Mesenchymal stem cell (in vitro differentiated cells and primary cell): ENCODE results near the gene GRIK2.

ENCODE experiments used
- DNase-seq: peaks from one replicate; pipeline ENCODE4 v3.0.0-alpha.2; 2013
- H2AFZ ChIP-seq: one replicate; pipeline ENCODE4 v1.6.1; 2013; ENCODE audit warnings: low read depth, mild to moderate bottlenecking, control low read depth, inconsistent platforms, low read length, moderate library complexity
- H2AK5ac ChIP-seq: 2 replicates; pipeline ENCODE4 v1.6.1; 2013; ENCODE audit warnings: low read length, moderate library complexity, mild to moderate bottlenecking, inconsistent platforms; ENCODE audit not compliant: severe bottlenecking
- H2BK120ac ChIP-seq: one replicate; pipeline ENCODE4 v1.6.1; 2013; ENCODE audit warnings: low read depth, mild to moderate bottlenecking, inconsistent platforms, low read length, moderate library complexity
- H2BK12ac ChIP-seq, 2 experiments: one replicate each; pipeline ENCODE4 v1.6.1; 2013; ENCODE audit warnings: inconsistent platforms in 2 of 2, low read length in 2 of 2, mild to moderate bottlenecking in 2 of 2, moderate library complexity in 2 of 2, control low read depth in 1 of 2
- H2BK15ac ChIP-seq: one replicate; pipeline ENCODE4 v1.6.1; 2013; ENCODE audit warnings: mild to moderate bottlenecking, low read depth, inconsistent platforms; ENCODE audit not compliant: poor library complexity, severe bottlenecking
- H2BK5ac ChIP-seq: 2 replicates; pipeline ENCODE4 v1.6.1; 2013; ENCODE audit warnings: low read depth, mild to moderate bottlenecking, low read length, control low read depth, inconsistent platforms; ENCODE audit not compliant: poor library complexity, severe bottlenecking
- H3K14ac ChIP-seq, 2 experiments: one replicate each; pipeline ENCODE4 v1.6.1; 2013; ENCODE audit warnings: inconsistent platforms in 2 of 2, low read length in 2 of 2, control low read depth in 1 of 2, mild to moderate bottlenecking in 1 of 2, moderate library complexity in 1 of 2
- H3K18ac ChIP-seq, 2 experiments: one replicate each; pipeline ENCODE4 v1.6.1; 2013; ENCODE audit warnings: inconsistent platforms in 2 of 2, low read length in 2 of 2, control low read depth in 1 of 2, low read depth in 1 of 2, mild to moderate bottlenecking in 1 of 2
- H3K23ac ChIP-seq, 2 experiments: one replicate each; pipeline ENCODE4 v1.6.1; 2013; ENCODE audit warnings: inconsistent platforms in 2 of 2, low read length in 2 of 2, mild to moderate bottlenecking in 2 of 2, moderate library complexity in 2 of 2, control low read depth in 1 of 2
- H3K27ac ChIP-seq: 2 replicates; pipeline ENCODE4 v1.5.1; 2013; ENCODE audit warnings: mild to moderate bottlenecking, moderate library complexity, low read length, control low read depth, inconsistent platforms; ENCODE audit not compliant: poor library complexity, severe bottlenecking
- H3K27me3 ChIP-seq, 2 experiments: 2 replicates each; pipeline versions ENCODE4 v1.6.1 to v1.7.0; 2013; ENCODE audit warnings: low read length in 2 of 2, mild to moderate bottlenecking in 2 of 2, moderate library complexity in 2 of 2, control low read depth in 1 of 2, inconsistent platforms in 1 of 2; ENCODE audit not compliant: control insufficient read depth in 1 of 2, insufficient read depth in 1 of 2
- H3K36me3 ChIP-seq, 2 experiments: 2 replicates each; pipeline versions ENCODE4 v1.6.1 to v1.7.0; 2013; ENCODE audit warnings: low read length in 2 of 2, control low read depth in 1 of 2, inconsistent platforms in 1 of 2, low read depth in 1 of 2, mild to moderate bottlenecking in 1 of 2; ENCODE audit not compliant: insufficient read depth in 2 of 2, control insufficient read depth in 1 of 2
- H3K4ac ChIP-seq, 2 experiments: one replicate each; pipeline ENCODE4 v1.6.1; 2013; ENCODE audit warnings: inconsistent platforms in 2 of 2, low read length in 2 of 2, mild to moderate bottlenecking in 2 of 2, moderate library complexity in 2 of 2, control low read depth in 1 of 2, low read depth in 1 of 2
- H3K4me1 ChIP-seq: 2 replicates; pipeline ENCODE4 v1.6.1; 2013; ENCODE audit warnings: low read depth, low read length, control low read depth; ENCODE audit not compliant: control insufficient read depth, insufficient read depth
- H3K4me2 ChIP-seq: 2 replicates; pipeline ENCODE4 v1.6.1; 2013; ENCODE audit warnings: low read length, mild to moderate bottlenecking, inconsistent platforms; ENCODE audit not compliant: poor library complexity, severe bottlenecking
- H3K4me3 ChIP-seq, 2 experiments: 2 replicates each; pipeline versions ENCODE4 v1.5.1 to v1.7.0; 2013; ENCODE audit warnings: low read length in 2 of 2, mild to moderate bottlenecking in 2 of 2, control low read depth in 1 of 2, low read depth in 1 of 2; ENCODE audit not compliant: insufficient read depth in 1 of 2
- H3K79me1 ChIP-seq: replicated peaks from 2 replicates; pipeline ENCODE4 v1.6.1; 2013; ENCODE audit warnings: mild to moderate bottlenecking, control low read depth, low read length, inconsistent platforms; ENCODE audit not compliant: poor library complexity, severe bottlenecking
- H3K9ac ChIP-seq: 2 replicates; pipeline ENCODE4 v1.7.0; 2013; ENCODE audit warnings: mild to moderate bottlenecking, low read length, moderate library complexity
- H3K9me3 ChIP-seq: 2 replicates; pipeline ENCODE4 v1.7.0; 2013; ENCODE audit warnings: mild to moderate bottlenecking, low read length; ENCODE audit not compliant: control insufficient read depth
- H4K8ac ChIP-seq: one replicate; pipeline ENCODE4 v1.6.1; 2013; ENCODE audit warnings: inconsistent platforms, mild to moderate bottlenecking, low read length, moderate library complexity
- H4K91ac ChIP-seq: one replicate; pipeline ENCODE4 v1.6.1; 2013; ENCODE audit warnings: mild to moderate bottlenecking, low read length, inconsistent platforms
- WGBS: methylation state at CpG from one replicate; pipeline ENCODE4 v1.1.7; 2013; ENCODE audit warnings: mixed read lengths; 5-methylcytosine and 5-hydroxymethylcytosine counted together

The GRIK2 gene

DNA sequence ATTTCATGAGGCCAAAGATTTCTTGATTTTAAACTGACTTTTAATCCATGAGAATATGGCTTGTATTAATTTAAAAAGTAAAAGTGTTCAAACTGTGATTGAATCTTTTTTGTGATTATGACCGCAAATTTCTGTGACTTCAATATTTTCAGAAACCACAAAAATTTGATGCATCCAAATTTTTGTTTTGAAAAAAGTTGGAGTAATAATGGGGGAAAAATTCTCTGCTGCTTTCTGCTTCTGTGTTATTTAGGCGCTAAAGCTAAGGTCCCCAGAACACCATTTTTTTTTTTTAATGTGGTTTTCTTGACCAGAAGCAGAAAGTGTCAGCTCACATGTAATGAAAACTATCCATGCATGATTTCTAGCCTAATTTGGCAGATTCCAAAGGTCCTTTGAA, 65.3 kb downstream of the GRIK2 start:
- no peak overlapping the region for H2AFZ ChIP-seq
- H2BK15ac ChIP-seq, result no peak overlapping the region
- H3K79me1 ChIP-seq, result no peaks in the 10 kb centered on the region
- no peaks in the 10 kb centered on the region for H3K4me1 ChIP-seq
- no peak overlapping the region for H3K9ac ChIP-seq
- H4K8ac ChIP-seq, result no peak overlapping the region
- no peak overlapping the region for H2BK12ac ChIP-seq
- no peak overlapping the region for H3K4me3 ChIP-seq
- no peak overlapping the region for H2BK120ac ChIP-seq
- no peak overlapping the region for H3K27ac ChIP-seq
- H4K91ac ChIP-seq, result no peak overlapping the region
- no peak overlapping the region for H3K18ac ChIP-seq
- no peak overlapping the region for H3K23ac ChIP-seq
- no peak overlapping the region for H3K4me2 ChIP-seq
- H2AK5ac ChIP-seq, result no peak overlapping the region
- H2BK5ac ChIP-seq, result no peak overlapping the region
- no CpG with 5 or more reads among the region's 2 CpGs for WGBS
- DNase-seq, result no peak
- no peaks in the 10 kb centered on the region for H3K9me3 ChIP-seq
- no peaks in the 10 kb centered on the region for H3K36me3 ChIP-seq
- H3K14ac ChIP-seq, result no peak overlapping the region
- H3K27me3 ChIP-seq, result no peaks in the 10 kb centered on the region
- no peak overlapping the region for H3K4ac ChIP-seq

DNA sequence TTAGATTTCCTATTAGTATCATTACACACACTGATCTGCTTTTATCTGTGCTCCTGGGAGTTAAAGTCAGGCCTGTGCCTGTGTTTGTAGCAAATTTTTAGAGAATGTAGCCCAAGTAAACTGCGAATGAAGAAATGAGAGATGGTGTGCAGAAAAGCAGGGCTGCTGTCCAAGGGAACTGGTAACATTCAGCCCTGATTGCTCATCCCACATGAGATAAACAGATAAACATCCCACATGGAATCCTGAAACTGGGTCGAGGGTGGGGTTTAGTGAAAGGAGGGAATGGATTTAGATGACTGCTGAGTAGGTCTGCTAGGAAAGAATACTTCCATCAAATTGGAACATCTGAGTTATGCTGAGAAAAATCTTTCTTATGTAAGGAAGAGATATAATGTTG, 69.1 kb downstream of the GRIK2 start:
- Histone ChIP-seq H3K9me3 (no peaks in the 10 kb centered on the region), H2BK5ac (no peak overlapping the region), H3K4ac (no peak overlapping the region), H3K9ac (no peak overlapping the region), H2BK120ac (no peak overlapping the region), H2BK15ac (no peak overlapping the region), H3K14ac (no peak overlapping the region), H2AFZ (no peak overlapping the region), H3K18ac (no peak overlapping the region), H3K4me2 (no peak overlapping the region), H3K27ac (no peak overlapping the region), H3K23ac (no peak overlapping the region), H3K79me1 (no peaks in the 10 kb centered on the region), H3K36me3 (no peaks in the 10 kb centered on the region), H3K27me3 (no peaks in the 10 kb centered on the region), H3K4me1 (no peaks in the 10 kb centered on the region), H4K91ac (no peak overlapping the region), H2AK5ac (no peak overlapping the region), H2BK12ac (no peak overlapping the region), H4K8ac (no peak overlapping the region), H3K4me3 (no peak overlapping the region)
- WGBS, result 58% methylated on average over 2 of the region's 2 CpGs
- peak; percentile 13 for DNase-seq

DNA sequence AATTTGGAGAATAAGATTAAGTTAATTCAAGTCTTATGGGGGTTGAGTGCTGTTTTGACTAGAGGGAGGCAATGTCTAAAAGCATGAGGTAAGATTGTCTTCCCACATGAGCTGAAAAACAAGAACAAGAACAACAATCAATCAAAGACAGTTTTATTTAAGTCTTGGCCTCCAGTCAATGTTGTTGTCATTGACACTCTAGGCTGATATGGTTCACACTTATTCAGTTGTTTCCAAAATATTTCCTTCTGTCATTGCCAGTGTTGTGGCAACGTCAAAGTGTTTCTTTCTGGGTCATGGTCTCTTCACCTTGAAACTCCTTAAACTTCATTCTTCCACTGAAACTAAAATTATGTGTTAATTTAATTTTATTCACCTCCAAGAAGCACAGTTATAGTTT, 72.4 kb downstream of the GRIK2 start:
- Histone ChIP-seq H3K27ac (no peak overlapping the region), H2AFZ (no peak overlapping the region), H3K27me3 (no peaks in the 10 kb centered on the region), H2BK15ac (no peak overlapping the region), H3K14ac (no peak overlapping the region), H3K9me3 (no peaks in the 10 kb centered on the region), H3K18ac (no peak overlapping the region), H2BK5ac (no peak overlapping the region), H3K9ac (no peak overlapping the region), H3K4me2 (no peak overlapping the region), H2BK12ac (no peak overlapping the region), H3K36me3 (no peaks in the 10 kb centered on the region), H4K91ac (no peak overlapping the region), H4K8ac (no peak overlapping the region), H3K23ac (no peak overlapping the region), H3K4me3 (no peak overlapping the region), H3K79me1 (no peaks in the 10 kb centered on the region), H3K4ac (no peak overlapping the region), H3K4me1 (no peaks in the 10 kb centered on the region), H2AK5ac (no peak overlapping the region), H2BK120ac (no peak overlapping the region)
- whole genome bisulfite sequencing, result no CpG with 5 or more reads among the region's 1 CpG
- DNase-seq, result no peak

GRCh38 chr6:101477436-101477835, 83.9 kb downstream of the GRIK2 start:
- Histone ChIP-seq H3K4ac (no peak overlapping the region), H3K14ac (no peak overlapping the region), H3K4me1 (no peaks in the 10 kb centered on the region), H2AFZ (no peak overlapping the region), H3K18ac (no peak overlapping the region), H4K91ac (no peak overlapping the region), H2BK5ac (no peak overlapping the region), H2AK5ac (no peak overlapping the region), H4K8ac (no peak overlapping the region), H3K4me3 (no peak overlapping the region), H3K23ac (no peak overlapping the region), H2BK120ac (no peak overlapping the region), H3K27ac (no peak overlapping the region), H2BK12ac (no peak overlapping the region), H3K36me3 (no peaks in the 10 kb centered on the region), H3K9ac (no peak overlapping the region), H3K4me2 (no peak overlapping the region), H3K9me3 (no peaks in the 10 kb centered on the region), H3K27me3 (no peaks in the 10 kb centered on the region), H2BK15ac (no peak overlapping the region), H3K79me1 (no peaks in the 10 kb centered on the region)
- no peak for DNase-seq
- whole genome bisulfite sequencing, result 85% methylated on average over 1 of the region's 2 CpGs
